COLO668 (cell line): ENCODE results near the gene RPS6KA4.

Experiments
- DNase-seq: peaks from one replicate; lab custom pipeline; 2025; ENCODE audit not compliant: unreplicated experiment; lab: John Stamatoyannopoulos, UW

RPS6KA4 gene

DNA sequence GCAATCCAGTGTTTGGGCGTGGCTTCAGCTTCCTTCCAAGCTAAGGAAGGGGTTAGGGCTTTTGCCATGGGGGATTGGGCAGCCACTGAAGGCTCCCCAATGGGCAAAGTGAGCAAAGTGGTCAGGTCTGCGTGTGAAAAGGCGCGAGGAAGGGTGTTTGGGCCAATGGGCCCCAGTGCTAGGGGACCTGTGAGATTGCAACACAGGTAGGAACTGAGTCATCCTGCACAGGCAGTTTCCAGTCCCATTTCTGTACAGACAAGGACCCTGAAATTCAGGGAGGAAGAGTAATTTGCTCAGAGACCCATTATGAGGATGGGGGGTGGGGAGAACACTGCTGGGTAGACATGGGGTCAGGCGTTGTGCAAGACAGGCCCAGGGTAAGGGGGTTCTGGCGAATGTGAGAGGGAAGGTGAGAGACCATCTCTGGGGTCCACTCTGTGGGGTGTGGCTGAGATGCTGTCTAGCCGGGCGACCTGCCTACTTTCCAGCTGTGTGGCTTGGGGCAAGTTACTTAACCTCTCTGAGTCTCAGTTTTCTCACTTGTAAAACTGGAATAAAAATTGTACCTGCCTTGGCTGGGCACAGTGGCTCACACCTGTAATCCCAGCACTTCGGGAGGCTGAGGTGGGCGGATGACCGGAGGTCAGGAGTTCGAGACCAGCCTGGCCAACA, 11.6 kb upstream of the RPS6KA4 start:
- no peak for DNase-seq

- DNase-seq: no peak
Observed at GRCh38 chr11:64348383-64349024, 10.5 kb upstream of the RPS6KA4 start.

- no peak for DNase-seq
Observed at GRCh38 chr11:64349025-64349387, 10.0 kb upstream of the RPS6KA4 start.

DNA sequence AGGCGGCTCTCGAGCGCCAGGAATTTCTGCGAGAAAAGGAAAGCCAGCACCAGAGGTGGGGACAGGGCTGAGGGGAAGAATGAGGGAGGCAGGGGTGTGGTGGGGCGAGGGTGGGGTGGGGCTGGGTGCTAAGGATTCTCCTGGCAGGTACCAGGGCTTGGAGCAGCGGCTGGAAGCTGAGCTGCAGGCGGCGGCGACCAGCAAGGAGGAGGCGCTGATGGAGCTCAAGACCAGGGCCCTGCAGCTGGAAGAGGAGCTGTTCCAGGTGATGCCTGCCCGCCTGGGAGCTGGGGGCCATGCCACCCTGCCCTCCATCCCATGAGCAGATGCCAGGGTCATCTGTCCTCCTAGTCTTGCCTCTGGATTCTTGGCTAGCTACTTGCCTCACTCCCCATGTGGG, 9.6 kb upstream of the RPS6KA4 start:
- no peak for DNase-seq

GRCh38 chr11:64351136-64351631, 7.8 kb upstream of the RPS6KA4 start:
- no peak for DNase-seq

- DNase-seq: peak; percentile 76
Observed at GRCh38 chr11:64352099-64352994, 6.6 kb upstream of the RPS6KA4 start.

DNA sequence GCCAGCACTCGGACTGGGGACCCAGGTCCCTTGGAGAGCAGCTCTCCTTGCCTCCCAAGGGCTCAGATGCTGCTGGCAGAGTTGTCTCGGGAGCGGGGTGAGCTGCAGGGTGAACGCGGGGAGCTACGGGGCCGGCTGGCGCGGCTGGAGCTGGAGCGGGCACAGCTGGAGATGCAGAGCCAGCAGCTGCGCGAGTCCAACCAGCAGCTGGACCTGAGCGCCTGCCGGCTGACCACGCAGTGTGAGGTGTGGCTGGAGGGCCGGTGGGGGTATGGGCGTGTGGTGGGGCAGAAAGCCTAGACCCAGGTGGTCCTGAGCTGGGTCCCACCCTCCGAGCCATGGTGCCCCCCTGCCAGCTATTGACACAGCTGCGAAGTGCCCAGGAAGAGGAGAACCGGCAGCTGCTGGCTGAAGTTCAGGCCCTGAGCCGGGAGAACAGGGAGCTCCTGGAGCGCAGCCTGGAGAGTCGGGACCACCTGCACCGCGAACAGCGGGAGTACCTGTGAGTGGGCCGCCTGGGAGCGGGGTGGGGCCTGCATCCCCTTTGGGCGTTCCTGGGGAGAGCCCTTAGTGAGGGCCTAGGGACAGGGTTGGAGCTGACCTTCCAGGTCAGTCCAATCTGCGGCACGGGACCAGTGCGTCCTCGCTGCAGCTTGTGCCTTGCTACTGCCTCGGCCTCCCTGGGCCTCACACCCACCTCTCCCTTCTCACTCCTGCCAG, 5.8 kb upstream of the RPS6KA4 start:
- peak; percentile 91 for DNase-seq

- no peak for DNase-seq
Observed at GRCh38 chr11:64353715-64354506, 5.1 kb upstream of the RPS6KA4 start.

- peak; percentile 90 for DNase-seq
Observed at GRCh38 chr11:64355078-64355940, 3.7 kb upstream of the RPS6KA4 start.

- peak; percentile 43 for DNase-seq
Observed at GRCh38 chr11:64356498-64357411, 2.2 kb upstream of the RPS6KA4 start.

DNA sequence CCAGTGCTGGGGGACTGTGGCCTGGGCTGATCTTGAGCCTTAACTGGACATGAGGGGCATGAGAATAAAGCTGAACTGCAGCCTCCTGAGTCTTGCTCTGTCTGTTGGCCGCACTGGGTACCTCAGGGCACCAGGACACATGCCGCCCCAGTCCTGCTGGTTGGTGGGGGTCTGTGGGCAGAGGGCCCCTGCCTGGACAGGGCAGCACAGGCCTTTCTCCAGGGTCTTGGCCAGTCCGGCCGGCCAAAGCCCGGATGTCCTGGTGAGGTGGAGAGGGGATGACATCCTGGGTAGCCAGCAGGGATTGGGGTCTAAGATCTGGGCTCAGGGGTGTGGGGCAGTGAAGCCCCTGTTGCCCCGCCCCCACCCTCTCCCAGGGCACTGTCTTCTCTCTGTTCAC, 1.5 kb upstream of the RPS6KA4 start:
- DNase-seq: no peak

DNA sequence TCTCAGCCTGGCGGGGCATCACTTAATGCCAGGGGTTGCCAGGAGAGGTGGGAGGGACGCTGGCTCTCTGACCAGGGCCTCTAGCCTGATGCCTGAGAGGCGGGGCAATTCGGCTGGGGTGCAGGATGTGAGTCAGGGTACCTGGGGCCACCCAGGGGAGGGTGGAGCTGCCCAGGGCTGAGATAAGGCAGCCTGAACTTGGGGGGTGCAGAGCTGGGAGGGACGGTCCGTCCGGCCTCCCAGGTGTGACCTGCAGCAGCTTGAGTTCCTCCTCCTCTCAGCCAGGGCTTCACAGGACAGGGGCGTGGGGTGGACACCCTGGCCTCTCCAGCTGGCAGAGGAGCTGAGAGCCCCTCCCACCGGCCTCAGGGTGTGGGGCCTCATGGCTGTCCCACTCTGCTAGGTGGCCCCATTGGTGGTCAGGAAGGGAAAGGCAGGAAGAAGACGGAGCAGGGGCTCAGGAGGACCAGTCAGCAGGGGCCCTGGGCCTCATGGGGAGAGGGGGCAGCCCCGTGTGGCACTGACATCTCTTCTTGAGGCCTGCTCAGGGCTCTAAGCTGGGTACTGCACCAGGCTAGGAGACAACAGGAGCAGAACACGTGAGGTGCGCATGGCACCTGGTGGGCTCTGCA, 942 bp upstream of the RPS6KA4 start:
- DNase-seq: no peak

- DNase-seq: no peak
Observed at GRCh38 chr11:64358536-64358906, 441 bp upstream of the RPS6KA4 start.

DNA sequence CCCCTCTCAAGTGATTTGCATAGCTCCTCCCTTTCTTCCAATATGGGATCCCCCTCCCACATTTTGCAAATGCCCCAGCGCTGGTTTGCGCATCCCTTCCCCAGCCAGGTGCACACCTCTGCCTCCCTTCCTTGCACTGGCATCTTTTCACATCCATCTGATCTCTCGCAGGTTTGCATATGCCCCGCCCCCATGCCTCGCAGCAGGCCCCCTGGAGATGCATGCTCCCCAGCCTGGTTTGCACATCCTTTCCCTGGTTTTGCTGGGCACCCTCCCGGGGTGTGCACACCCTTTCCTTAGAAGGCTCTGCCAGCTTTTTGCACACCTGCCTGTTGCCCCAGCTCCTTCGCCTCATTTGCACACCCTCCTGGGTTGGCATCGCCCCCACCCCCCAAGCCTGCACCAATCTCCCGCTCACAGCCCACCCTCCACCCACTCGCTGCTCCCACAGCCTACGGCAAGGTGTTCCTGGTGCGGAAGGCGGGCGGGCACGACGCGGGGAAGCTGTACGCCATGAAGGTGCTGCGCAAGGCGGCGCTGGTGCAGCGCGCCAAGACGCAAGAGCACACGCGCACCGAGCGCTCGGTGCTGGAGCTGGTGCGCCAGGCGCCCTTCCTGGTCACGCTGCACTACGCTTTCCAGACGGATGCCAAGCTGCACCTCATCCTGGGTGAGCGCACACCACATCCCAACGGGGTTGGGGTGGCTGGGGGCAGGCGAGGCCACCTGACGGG, 917 bp downstream of the RPS6KA4 start:
- peak; percentile 34 for DNase-seq

DNA sequence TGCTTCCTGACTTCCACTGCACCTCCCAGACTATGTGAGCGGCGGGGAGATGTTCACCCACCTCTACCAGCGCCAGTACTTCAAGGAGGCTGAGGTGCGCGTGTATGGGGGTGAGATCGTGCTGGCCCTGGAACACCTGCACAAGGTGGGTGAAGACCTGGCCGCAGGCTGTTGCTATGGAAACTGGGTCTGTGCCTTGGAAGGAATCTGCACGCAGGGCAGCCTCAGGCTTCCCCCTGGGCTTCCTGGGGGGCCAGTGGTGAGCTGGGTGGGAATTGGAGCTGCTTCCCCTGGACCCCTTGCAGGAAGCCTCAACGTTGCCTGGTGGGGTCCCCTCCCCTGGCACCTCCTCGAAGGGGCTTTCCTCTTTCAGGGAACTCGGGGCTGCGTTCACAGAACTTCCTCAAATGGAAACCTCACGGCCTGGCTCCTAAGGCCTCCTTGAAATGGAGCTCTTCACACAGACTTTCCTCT, 1.5 kb downstream of the RPS6KA4 start:
- peak; percentile 8 for DNase-seq

DNA sequence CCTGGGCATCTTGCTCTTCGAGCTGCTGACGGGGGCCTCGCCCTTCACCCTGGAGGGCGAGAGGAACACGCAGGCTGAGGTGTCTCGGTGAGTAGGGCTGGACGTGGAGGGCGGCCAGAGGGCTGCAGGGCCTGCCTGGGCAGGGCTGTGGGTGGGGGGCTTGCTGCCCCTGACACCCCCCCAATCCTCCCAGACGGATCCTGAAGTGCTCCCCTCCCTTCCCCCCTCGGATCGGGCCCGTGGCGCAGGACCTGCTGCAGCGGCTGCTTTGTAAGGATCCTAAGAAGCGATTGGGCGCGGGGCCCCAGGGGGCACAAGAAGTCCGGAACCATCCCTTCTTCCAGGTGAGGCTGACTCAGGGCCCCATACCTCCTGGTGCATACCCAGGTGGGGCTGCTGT, 2.7 kb downstream of the RPS6KA4 start:
- no peak for DNase-seq

DNA sequence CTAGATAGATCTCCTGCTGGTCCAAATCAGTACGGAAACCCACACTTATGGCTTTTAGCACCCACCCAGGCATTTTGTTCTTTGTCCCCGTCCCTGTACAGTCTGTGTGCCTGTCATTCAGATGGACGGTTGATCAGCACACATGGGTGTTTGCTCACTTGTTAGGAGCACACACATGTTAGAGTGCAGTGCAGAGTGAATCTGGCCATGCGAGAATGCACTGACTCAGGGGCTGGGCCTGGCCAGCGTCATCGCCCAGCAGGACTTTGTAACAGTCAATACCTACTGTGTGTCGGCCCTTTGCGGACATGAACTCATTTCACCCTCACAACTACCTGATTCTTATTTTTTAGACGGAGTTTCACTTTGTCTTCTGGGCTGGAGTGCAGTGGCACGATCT, 3.4 kb downstream of the RPS6KA4 start:
- DNase-seq: no peak
